ENCODE measurements around the gene CAPS.
"Not testable (repeated sequence)": the region's sequence is repeated elsewhere in the genome, so short reads cannot be mapped to it uniquely, and the experiment has no call there.

The CAPS gene

DNA sequence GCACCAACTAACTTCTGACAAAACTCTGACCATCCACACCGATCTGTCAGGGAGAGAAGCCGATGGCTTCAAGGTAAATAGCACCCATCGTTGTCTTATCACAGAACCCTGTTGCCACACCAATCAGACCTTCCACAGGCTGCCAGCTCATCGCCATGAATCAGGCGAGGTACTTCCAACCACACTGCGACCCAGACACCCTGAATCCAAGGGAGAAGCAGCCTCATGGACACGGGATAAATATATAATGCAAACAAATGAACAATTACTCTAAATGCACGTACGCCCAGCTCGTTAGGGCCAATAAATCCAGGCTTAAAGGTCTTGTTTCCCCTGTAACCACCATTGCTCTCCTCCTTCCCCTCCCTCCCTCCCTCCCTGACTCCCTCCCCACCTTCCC is 43.1 kb downstream of the CAPS start:
- DNase-seq (ENCODE audit: low spot score), result no peak

DNA sequence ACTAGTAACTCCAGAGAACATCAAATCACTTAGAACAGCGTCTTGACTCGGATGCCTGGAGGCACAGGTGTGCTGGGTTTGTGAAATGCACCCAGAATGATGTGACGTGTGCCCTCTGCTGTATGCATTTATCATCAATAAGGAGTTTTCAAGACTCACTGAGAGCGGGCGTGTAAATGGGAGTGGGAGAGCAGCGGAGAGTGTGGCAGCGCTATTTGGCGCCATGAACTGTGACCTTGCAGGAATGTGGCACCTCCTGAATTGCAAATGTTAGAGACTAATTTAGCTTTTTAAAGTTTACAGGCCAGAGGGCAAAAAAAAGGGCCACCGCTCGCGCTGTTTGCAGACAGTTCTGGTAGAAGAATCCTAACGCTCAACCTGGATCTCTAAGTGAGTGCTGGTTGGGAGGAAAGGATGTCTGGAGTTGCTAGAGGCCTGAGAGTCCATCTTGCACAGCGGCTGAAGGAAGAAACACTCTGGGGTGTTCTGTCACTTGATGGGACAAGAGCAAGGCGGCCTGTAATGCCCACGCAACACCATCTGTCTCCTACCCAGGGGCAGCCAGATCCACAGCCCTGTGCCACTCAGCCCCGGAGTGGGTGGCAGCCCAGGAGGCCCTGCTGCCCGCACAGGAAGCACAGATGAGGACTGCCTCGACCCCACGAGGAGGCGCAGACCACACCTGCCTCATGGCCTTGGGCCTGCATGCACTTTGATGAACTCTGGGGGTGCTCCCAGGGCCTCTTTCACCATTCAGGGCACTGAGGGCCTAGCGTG is 44.2 kb downstream of the CAPS start:
- DNase-seq (ENCODE audit: low spot score), result no peak

DNA sequence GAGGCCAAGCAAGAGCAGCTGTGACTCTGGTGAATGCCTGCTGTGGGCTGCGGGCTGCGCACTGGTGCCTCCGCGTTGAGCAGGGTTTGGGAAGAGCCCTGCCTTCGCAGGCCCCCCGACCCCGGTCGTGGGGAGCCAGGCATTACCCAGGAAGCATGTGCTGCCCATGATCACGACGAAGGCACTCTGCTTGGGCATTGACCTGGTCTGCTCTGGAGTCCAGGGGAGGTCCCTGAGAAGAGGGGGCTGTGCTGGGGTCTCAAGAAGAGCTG is 44.7 kb downstream of the CAPS start:
- DNase-seq (ENCODE audit: low spot score), result no peak

DNA sequence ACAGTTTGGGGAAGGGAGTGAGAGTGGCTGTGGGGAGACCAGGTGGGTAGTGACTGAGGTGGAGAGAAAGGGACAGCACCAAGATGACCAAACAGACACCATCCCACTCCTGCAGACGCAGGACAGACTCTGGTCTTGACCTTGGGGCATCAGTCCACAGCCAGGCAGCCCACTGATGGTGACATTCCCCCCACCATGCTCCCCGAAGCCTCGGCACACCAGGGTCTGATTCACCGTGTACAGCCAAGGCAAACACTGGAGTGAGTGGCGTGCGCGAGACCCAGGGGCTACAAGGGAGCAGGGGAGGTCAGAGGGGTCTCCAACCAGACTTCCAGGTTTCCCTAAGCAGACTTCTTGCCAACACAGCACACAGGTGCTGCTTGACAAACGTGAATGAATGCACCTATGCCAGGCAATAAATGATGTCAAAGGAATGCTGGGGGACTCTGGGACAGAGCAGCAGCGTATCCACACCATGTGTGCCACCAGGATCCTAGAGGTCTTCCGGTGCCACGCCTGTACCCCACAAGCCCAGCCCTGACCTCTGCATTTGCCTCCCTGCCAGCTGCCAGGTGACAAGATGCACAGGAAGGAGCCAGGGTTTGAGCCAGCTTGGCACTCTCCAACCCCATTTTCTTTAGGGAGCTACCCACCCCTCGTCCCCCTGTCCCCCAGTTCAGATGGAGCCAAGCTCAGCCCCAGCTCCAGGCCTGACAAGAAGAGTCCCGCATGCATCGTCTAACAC is 45.4 kb downstream of the CAPS start:
- DNase-seq (ENCODE audit: low spot score), result no peak

DNA sequence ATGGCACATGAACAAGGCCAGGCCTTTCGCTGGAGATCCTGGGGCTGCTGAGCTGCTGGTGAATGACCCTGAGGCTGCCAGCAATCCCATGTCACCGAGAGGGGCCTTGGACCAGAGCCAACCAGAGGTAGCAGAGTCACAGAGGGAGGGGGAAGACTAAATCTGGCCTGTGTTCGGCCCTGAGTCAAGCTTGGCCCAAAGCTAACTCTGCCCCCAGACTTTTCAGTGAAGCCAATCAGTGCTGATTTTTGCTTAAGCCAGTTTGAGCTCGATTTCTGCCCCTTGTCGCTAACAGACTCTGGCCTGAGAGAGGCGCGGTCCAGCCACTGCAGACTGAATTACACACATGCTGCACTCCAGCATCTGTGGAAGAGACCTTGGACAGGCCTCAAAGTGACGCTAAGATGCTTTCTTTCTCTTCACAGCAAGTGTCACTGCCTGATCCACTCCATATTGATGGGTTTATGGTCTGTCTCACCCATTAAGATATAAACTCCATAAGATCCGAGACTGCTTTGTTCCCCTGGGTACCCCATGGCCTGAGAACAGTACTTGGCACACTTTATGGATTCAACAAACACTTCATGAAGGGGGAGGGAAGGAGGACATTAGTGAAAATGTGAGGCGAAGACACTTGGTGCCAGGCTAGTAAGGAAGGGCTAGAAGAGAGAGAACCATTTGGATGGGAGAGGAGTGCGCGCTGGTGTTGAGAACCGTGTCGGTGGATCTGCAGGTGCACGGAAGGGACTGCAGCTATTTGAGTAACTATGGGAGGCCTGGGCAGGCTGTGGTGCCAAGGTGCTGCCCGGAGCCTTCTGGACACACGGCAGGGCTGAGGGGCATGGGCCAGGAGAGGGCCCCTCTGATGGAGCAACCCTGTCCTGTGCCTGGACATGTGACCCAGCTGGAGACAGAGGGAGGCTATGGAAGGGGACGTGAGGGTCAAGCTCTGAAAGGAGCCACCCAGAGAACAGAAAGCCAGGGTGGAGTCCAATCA is 46.2 kb downstream of the CAPS start:
- no peak for DNase-seq (ENCODE audit: low spot score)

DNA sequence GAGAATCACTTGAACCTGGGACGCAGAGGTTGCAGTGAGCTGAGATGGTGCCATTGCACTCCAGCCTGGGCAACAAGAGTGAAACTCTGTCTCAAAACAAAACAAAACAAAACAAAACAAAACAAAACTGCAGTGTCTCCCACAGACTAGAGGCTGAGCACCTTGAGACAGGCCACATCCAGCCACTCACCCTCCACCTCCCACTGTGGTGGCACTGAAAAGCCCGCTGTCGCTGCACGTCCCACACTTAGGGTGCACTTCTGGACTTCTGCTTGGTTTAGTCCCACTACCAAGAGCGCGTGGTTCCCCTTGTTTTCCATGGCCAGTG is 47.6 kb downstream of the CAPS start:
- not testable (repeated sequence) for DNase-seq (ENCODE audit: low spot score)

DNA sequence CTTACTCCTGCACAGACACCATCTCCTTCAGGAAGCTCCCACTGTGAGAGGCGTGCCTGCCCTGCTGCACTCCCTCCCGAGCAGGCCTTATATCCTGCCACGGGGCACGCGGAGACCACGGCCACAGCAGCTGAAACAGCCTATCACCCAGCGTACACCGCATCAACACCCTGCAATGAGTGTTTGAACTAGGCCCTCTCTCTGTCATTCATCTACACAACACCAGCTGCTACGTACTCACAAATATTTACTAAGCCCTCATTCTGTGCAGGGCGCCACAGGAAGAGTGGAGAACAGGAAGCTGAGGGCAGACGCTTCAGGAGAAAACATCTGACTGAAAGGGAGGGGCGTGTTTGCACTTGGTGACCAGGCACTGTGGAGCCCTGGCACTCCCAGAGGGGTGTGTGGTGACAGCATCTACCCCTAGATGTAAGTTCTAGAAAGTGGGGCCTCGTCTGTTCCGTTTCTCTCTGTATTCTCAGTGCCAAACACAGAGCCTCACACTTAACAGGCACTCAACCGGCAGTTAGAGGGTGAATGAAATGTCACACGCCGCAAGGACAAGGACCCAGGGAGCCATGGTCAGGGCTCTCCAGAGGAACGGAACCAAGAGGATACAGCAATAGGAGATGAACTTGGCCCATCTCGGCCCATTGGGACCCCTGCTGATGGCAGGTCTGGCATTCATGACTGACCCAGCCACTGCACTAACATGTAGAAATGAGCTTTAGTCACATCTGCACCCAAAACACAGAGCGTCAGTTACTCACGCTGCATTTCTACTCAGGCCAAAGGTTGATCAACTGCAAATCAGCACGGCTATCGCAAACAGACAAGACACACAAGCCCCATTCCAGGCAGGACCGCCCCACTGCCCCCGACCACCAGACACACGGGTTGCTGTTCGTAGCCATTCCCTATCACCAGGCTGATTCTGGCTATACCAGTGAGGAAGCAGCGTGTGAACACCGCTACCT is 48.2 kb downstream of the CAPS start:
- peak; percentile 87 for DNase-seq (ENCODE audit: low spot score)

DNA sequence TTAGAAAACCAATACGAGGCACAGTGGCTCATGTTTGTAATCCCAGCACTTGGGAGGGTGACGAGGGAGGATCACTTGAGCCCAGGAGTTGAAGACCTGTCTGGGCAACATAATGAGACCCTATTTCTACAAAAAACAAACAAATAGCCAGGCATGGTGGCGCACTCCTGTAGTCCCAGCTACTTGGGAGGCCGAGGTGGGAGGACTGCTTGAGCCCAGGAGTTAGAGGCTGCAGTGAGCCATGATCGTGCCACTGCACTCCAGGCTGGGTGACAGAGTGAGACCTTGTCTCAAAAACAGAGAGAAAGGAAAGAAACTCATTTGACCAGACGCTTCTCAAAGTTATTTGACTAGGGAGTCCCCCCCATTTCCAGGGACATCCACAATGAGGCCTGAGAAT is 49.2 kb downstream of the CAPS start:
- DNase-seq (ENCODE audit: low spot score), result not testable (repeated sequence)

DNA sequence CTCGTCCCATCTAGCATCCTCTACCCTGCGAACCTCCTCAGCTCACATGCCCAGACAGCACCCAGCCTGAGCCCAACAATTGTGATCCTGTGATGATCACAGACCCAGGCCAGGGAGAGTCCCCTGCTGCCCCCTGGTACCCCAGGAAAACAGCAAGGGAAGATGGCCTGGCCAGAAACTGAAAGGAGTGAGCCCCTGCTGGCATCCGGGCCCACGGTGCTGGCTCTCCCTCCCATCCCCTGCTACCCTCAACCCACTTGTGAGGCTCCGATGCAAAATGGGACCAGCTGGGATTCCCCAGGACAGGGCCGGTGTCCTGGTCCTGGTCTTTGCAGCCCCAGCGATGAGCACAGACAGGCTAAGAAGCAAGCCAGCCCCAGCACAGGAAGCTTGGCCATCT is 49.8 kb downstream of the CAPS start:
- no peak for DNase-seq (ENCODE audit: low spot score)

DNA sequence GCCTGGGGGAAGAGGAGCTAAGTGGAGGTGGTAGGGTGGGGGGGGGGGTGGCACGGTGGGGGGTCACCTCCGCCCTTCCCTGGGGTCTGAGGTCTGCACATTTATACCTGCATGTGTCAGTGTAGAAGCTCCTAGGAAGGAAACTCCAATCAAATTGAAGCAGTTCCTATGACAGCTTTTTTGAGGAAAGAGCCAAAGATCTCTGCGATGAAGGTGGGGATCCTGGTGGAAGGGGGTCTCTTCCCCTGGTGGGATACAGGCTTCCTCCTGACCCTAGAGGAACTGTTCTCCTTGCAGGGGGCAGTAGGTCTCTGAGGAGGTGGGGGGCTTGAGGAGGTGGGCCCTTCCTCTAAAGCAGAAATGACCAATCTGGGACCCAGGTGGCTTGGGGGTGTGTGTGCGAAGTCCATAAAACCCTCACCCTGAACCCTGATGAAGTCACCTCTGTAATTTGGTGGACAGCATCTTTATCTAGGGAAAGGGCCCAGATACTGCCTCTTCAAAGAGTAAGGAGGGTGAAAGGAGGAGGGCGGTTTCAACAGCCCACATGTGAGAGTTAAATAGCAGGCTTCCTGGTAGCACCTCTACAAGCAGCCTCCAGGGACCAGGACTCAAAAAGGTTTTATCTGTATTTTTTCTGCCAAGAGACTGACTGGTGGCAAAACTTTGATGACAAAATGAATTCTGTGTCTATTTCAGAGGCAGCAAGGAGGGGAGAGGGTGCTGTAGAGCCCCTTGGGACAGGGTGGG is 50.9 kb downstream of the CAPS start:
- peak; percentile 45 for DNase-seq (ENCODE audit: low spot score)
